ENCODE data around the gene HOXA10.

HOXA10 gene

GRCh38 chr7:27146491-27147198 is 27.5 kb downstream of the HOXA10 start:
- peak overlapping the region; percentile 98 for H3K4me2 ChIP-seq (ENCODE audit: low read length)
- H3K4me1 ChIP-seq (ENCODE audit: control insufficient read depth, insufficient read depth, low read length): peaks cover 33% of the 10 kb centered on the region
- H3K27me3 ChIP-seq (ENCODE audit: control insufficient read depth, insufficient read depth, low read length): no peaks in the 10 kb centered on the region
- no peaks in the 10 kb centered on the region for H3K9me3 ChIP-seq (replicated peaks; ENCODE audit: low read length)
- no peak overlapping the region for H3K4me3 ChIP-seq (ENCODE audit: low read length)
- H3K36me3 ChIP-seq (ENCODE audit: insufficient read depth, low read length): peaks cover 36% of the 10 kb centered on the region
- H3K9ac ChIP-seq (ENCODE audit: low read depth, low read length): no peak overlapping the region

GRCh38 chr7:27145914-27146412 is 28.2 kb downstream of the HOXA10 start:
- no peaks in the 10 kb centered on the region for H3K9me3 ChIP-seq (replicated peaks; ENCODE audit: low read length)
- no peak overlapping the region for H3K4me2 ChIP-seq (ENCODE audit: low read length)
- no peak overlapping the region for H3K9ac ChIP-seq (ENCODE audit: low read depth, low read length)
- H3K4me1 ChIP-seq (ENCODE audit: control insufficient read depth, insufficient read depth, low read length): peaks cover 33% of the 10 kb centered on the region
- H3K36me3 ChIP-seq (ENCODE audit: insufficient read depth, low read length): peaks cover 42% of the 10 kb centered on the region
- no peaks in the 10 kb centered on the region for H3K27me3 ChIP-seq (ENCODE audit: control insufficient read depth, insufficient read depth, low read length)
- no peak overlapping the region for H3K4me3 ChIP-seq (ENCODE audit: low read length)

- peaks cover 44% of the 10 kb centered on the region for H3K36me3 ChIP-seq (ENCODE audit: insufficient read depth, low read length)
- peaks cover 32% of the 10 kb centered on the region for H3K4me1 ChIP-seq (ENCODE audit: control insufficient read depth, insufficient read depth, low read length)
- no peaks in the 10 kb centered on the region for H3K27me3 ChIP-seq (ENCODE audit: control insufficient read depth, insufficient read depth, low read length)
- no peak overlapping the region for H3K4me3 ChIP-seq (ENCODE audit: low read length)
- H3K9me3 ChIP-seq (replicated peaks; ENCODE audit: low read length): no peaks in the 10 kb centered on the region
- no peak overlapping the region for H3K9ac ChIP-seq (ENCODE audit: low read depth, low read length)
- H3K4me2 ChIP-seq (ENCODE audit: low read length): no peak overlapping the region
These were observed 28.8 kb downstream of the HOXA10 start for GRCh38 chr7:27145165-27145913.

- no peak overlapping the region for H3K4me2 ChIP-seq (ENCODE audit: low read length)
- no peaks in the 10 kb centered on the region for H3K9me3 ChIP-seq (replicated peaks; ENCODE audit: low read length)
- H3K4me1 ChIP-seq (ENCODE audit: control insufficient read depth, insufficient read depth, low read length): peaks cover 26% of the 10 kb centered on the region
- H3K9ac ChIP-seq (ENCODE audit: low read depth, low read length): no peak overlapping the region
- no peak overlapping the region for H3K4me3 ChIP-seq (ENCODE audit: low read length)
- H3K36me3 ChIP-seq (ENCODE audit: insufficient read depth, low read length): peaks cover 50% of the 10 kb centered on the region
- no peaks in the 10 kb centered on the region for H3K27me3 ChIP-seq (ENCODE audit: control insufficient read depth, insufficient read depth, low read length)
These were observed 29.3 kb downstream of the HOXA10 start for GRCh38 chr7:27144781-27145164.

- peaks cover 52% of the 10 kb centered on the region for H3K36me3 ChIP-seq (ENCODE audit: insufficient read depth, low read length)
- peaks cover 20% of the 10 kb centered on the region for H3K4me1 ChIP-seq (ENCODE audit: control insufficient read depth, insufficient read depth, low read length)
- peak overlapping the region; percentile 91 for H3K4me2 ChIP-seq (ENCODE audit: low read length)
- H3K27me3 ChIP-seq (ENCODE audit: control insufficient read depth, insufficient read depth, low read length): no peaks in the 10 kb centered on the region
- H3K9ac ChIP-seq (ENCODE audit: low read depth, low read length): no peak overlapping the region
- no peak overlapping the region for H3K4me3 ChIP-seq (ENCODE audit: low read length)
- H3K9me3 ChIP-seq (replicated peaks; ENCODE audit: low read length): no peaks in the 10 kb centered on the region
These were observed 30.0 kb downstream of the HOXA10 start for GRCh38 chr7:27143950-27144780.

- Histone ChIP-seq H3K4me3 (ENCODE audit: low read length) (peak within 1 kb of the TSS; percentile 67), H3K4me1 (ENCODE audit: control insufficient read depth, insufficient read depth, low read length) (peaks cover 11% of the 10 kb centered on the region), H3K4me2 (ENCODE audit: low read length) (peak within 1 kb of the TSS; percentile 91), H3K27me3 (ENCODE audit: control insufficient read depth, insufficient read depth, low read length) (no peaks in the 10 kb centered on the region), H3K9ac (ENCODE audit: low read depth, low read length) (peak within 1 kb of the TSS; percentile 62), H3K9me3 (replicated peaks; ENCODE audit: low read length) (no peaks in the 10 kb centered on the region), H3K36me3 (ENCODE audit: insufficient read depth, low read length) (peaks cover 54% of the 10 kb centered on the region)
These were observed 30.8 kb downstream of the HOXA10 start, which contains the start of gene HOXA5 for GRCh38 chr7:27143023-27143949. Gene HOXA5 (minus strand): TSS chr7:27143681. CDS start chr7:27143607, 74 bp downstream.

GRCh38 chr7:27142580-27143022 is 31.5 kb downstream of the HOXA10 start:
- Histone ChIP-seq H3K27me3 (ENCODE audit: control insufficient read depth, insufficient read depth, low read length) (no peaks in the 10 kb centered on the region), H3K9ac (ENCODE audit: low read depth, low read length) (peak overlapping the region; percentile 62), H3K4me2 (ENCODE audit: low read length) (peak overlapping the region; percentile 91), H3K4me1 (ENCODE audit: control insufficient read depth, insufficient read depth, low read length) (peaks cover 7% of the 10 kb centered on the region), H3K4me3 (ENCODE audit: low read length) (peak overlapping the region; percentile 67), H3K9me3 (replicated peaks; ENCODE audit: low read length) (no peaks in the 10 kb centered on the region), H3K36me3 (ENCODE audit: insufficient read depth, low read length) (peaks cover 54% of the 10 kb centered on the region)

GRCh38 chr7:27141923-27142579 is 32.1 kb downstream of the HOXA10 start:
- H3K4me1 ChIP-seq (ENCODE audit: control insufficient read depth, insufficient read depth, low read length): peaks cover 7% of the 10 kb centered on the region
- H3K27me3 ChIP-seq (ENCODE audit: control insufficient read depth, insufficient read depth, low read length): no peaks in the 10 kb centered on the region
- H3K4me3 ChIP-seq (ENCODE audit: low read length): no peak overlapping the region
- H3K36me3 ChIP-seq (ENCODE audit: insufficient read depth, low read length): peaks cover 54% of the 10 kb centered on the region
- H3K9ac ChIP-seq (ENCODE audit: low read depth, low read length): peak overlapping the region; percentile 62
- H3K9me3 ChIP-seq (replicated peaks; ENCODE audit: low read length): no peaks in the 10 kb centered on the region
- no peak overlapping the region for H3K4me2 ChIP-seq (ENCODE audit: low read length)

- H3K36me3 ChIP-seq (ENCODE audit: insufficient read depth, low read length): peaks cover 49% of the 10 kb centered on the region
- no peaks in the 10 kb centered on the region for H3K9me3 ChIP-seq (replicated peaks; ENCODE audit: low read length)
- H3K4me1 ChIP-seq (ENCODE audit: control insufficient read depth, insufficient read depth, low read length): peaks cover 12% of the 10 kb centered on the region
- H3K4me2 ChIP-seq (ENCODE audit: low read length): no peak overlapping the region
- H3K9ac ChIP-seq (ENCODE audit: low read depth, low read length): no peak overlapping the region
- H3K27me3 ChIP-seq (ENCODE audit: control insufficient read depth, insufficient read depth, low read length): no peaks in the 10 kb centered on the region
- no peak overlapping the region for H3K4me3 ChIP-seq (ENCODE audit: low read length)
These were observed 32.8 kb downstream of the HOXA10 start for GRCh38 chr7:27141137-27141922.

Data from skeletal muscle satellite cell (primary cell).